ENCODE results near the gene MTX1. TPM values are rescaled to one million over a fixed set of nuclear protein-coding genes. Genes with fewer than 3 reads are reported as not detected.

The MTX1 gene
- total RNA-seq, 1 donor from 2014 or later: 36.1 TPM

GRCh38 chr1:155261493-155261851 is 53.0 kb downstream of the MTX1 start:
- no peak for DNase-seq (ENCODE audit: low read depth in 2 of 2)

- peak; percentile 90 to 99 for DNase-seq (ENCODE audit: low read depth in 2 of 2)
Observed at GRCh38 chr1:155261852-155262673, 53.6 kb downstream of the MTX1 start, which contains the start of gene SCAMP3. SCAMP3 (minus strand) TSS chr1:155262360; CDS start chr1:155262151, 209 bp downstream.

- DNase-seq (ENCODE audit: low read depth in 2 of 2): no peak
Observed at GRCh38 chr1:155263067-155263466, 54.6 kb downstream of the MTX1 start.

Other genes with a start within 250 kb of the MTX1 start
- 6.6 and 12.6 TPM in 2 replicates for gene PYGO2, start 246.9 kb upstream of the MTX1 start, total RNA-seq
- gene SHC1, start 237.9 kb upstream of the MTX1 start, total RNA-seq: 217 and 297 TPM in 2 replicates
- 63.2 and 73.7 TPM in 2 replicates for gene CKS1B, start 234.0 kb upstream of the MTX1 start, total RNA-seq
- gene FLAD1, start 225.4 kb upstream of the MTX1 start, total RNA-seq: 17.1 and 21.5 TPM in 2 replicates
- gene LENEP, start 215.1 kb upstream of the MTX1 start, total RNA-seq: 0.13 and 0.38 TPM in 2 replicates
- 6.3 and 10.6 TPM in 2 replicates for gene ZBTB7B, start 205.9 kb upstream of the MTX1 start, total RNA-seq
- gene DCST2, start 174.9 kb upstream of the MTX1 start, total RNA-seq: under 0.01 and 0.13 TPM in 2 replicates
- gene DCST1, start 174.9 kb upstream of the MTX1 start, total RNA-seq: not detected in 2 replicates
- 176 and 178 TPM in 2 replicates for gene ADAM15, start 157.4 kb upstream of the MTX1 start, total RNA-seq
- 12.2 and 17.4 TPM in 2 replicates for gene EFNA4, start 145.0 kb upstream of the MTX1 start, total RNA-seq
- gene EFNA3, start 129.9 kb upstream of the MTX1 start, total RNA-seq: 1.3 and 1.6 TPM in 2 replicates
- 132 and 215 TPM in 2 replicates for gene EFNA1, start 80.8 kb upstream of the MTX1 start, total RNA-seq
- gene SLC50A1, start 72.8 kb upstream of the MTX1 start, total RNA-seq: 48.5 and 48.7 TPM in 2 replicates
- 24.7 and 40.4 TPM in 2 replicates for gene DPM3, start 68.2 kb upstream of the MTX1 start, total RNA-seq
- gene KRTCAP2, start 35.4 kb upstream of the MTX1 start, total RNA-seq: 126 and 157 TPM in 2 replicates
- 1.8 and 1.9 TPM in 2 replicates for gene TRIM46, start 34.8 kb upstream of the MTX1 start, total RNA-seq
- gene THBS3, start 798 bp upstream of the MTX1 start, total RNA-seq: 11.0 and 19.5 TPM in 2 replicates
- 3.0 and 4.2 TPM in 2 replicates for gene ENTREP3, start 46.8 kb downstream of the MTX1 start, total RNA-seq
- 24.8 and 46.4 TPM in 2 replicates for gene SCAMP3, start 53.7 kb downstream of the MTX1 start, total RNA-seq
- gene CLK2, start 64.8 kb downstream of the MTX1 start, total RNA-seq: 13.6 and 23.4 TPM in 2 replicates
- gene HCN3, start 68.8 kb downstream of the MTX1 start, total RNA-seq: 0.38 and 0.51 TPM in 2 replicates
- gene PKLR, start 92.7 kb downstream of the MTX1 start, total RNA-seq: under 0.01 TPM in 1 of 2 replicates, not detected in the other
- 401 and 490 TPM in 2 replicates for gene FDPS, start 100.2 kb downstream of the MTX1 start, total RNA-seq
- 10.1 and 10.9 TPM in 2 replicates for gene RUSC1, start 112.2 kb downstream of the MTX1 start, total RNA-seq